A549 (cell line): ENCODE data around the gene TBC1D2B.

Experiments
- CEBPB ChIP-seq, 2 experiments: fragments of >200 bp in 1 of 2; sonication (Bioruptor Twin) in 1 of 2; formaldehyde crosslinking in 1 of 2; IDR thresholded peaks; 2 replicates each; pipeline ENCODE4 v1.6.1; 2012 to 2016
- HEYL ChIP-seq: fragments of 250-450 bp; sonication (Bioruptor Pico); IDR thresholded peaks from 2 replicates; pipeline ENCODE4 v1.8.0; 2021; ENCODE audit warnings: mild to moderate bottlenecking, moderate library complexity
- PBX3 ChIP-seq: IDR thresholded peaks from 2 replicates; pipeline ENCODE4 v1.6.1; 2012
- TF ChIP-seq, protein P1 (sequence below): fragments of >200 bp; sonication (Bioruptor Twin); formaldehyde crosslinking; IDR thresholded peaks from 3 replicates; pipeline ENCODE4 v1.6.1; 2016
- TF ChIP-seq, protein P2 (sequence below): fragments of >200 bp; sonication (Bioruptor Twin); formaldehyde crosslinking; IDR thresholded peaks from 3 replicates; pipeline ENCODE4 v1.5.1; 2016

DNA sequence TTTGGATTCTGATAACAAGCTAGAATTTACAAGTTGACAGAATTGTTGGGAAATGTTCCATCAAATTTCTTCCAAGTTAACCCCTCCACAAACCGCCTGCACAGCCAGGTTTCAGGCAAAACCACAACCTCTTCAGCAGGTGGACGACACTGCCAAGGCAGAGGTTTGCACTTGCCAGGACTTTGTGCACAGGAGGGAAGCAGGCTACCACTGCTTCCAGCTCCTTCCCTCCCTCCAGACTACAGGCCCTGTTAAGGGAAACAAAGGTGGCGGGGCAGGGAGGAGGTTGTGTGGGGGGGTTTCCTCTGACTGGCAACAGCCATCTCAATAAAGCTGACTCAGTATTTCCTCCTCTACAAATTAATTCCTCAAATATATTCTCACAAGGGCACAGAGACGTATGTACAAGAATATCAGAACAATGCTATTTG, 42.2 kb downstream of the TBC1D2B start:
- TF ChIP-seq, protein P1, sequence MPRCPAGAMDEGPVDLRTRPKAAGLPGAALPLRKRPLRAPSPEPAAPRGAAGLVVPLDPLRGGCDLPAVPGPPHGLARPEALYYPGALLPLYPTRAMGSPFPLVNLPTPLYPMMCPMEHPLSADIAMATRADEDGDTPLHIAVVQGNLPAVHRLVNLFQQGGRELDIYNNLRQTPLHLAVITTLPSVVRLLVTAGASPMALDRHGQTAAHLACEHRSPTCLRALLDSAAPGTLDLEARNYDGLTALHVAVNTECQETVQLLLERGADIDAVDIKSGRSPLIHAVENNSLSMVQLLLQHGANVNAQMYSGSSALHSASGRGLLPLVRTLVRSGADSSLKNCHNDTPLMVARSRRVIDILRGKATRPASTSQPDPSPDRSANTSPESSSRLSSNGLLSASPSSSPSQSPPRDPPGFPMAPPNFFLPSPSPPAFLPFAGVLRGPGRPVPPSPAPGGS, result no peak
- TF ChIP-seq, protein P2, sequence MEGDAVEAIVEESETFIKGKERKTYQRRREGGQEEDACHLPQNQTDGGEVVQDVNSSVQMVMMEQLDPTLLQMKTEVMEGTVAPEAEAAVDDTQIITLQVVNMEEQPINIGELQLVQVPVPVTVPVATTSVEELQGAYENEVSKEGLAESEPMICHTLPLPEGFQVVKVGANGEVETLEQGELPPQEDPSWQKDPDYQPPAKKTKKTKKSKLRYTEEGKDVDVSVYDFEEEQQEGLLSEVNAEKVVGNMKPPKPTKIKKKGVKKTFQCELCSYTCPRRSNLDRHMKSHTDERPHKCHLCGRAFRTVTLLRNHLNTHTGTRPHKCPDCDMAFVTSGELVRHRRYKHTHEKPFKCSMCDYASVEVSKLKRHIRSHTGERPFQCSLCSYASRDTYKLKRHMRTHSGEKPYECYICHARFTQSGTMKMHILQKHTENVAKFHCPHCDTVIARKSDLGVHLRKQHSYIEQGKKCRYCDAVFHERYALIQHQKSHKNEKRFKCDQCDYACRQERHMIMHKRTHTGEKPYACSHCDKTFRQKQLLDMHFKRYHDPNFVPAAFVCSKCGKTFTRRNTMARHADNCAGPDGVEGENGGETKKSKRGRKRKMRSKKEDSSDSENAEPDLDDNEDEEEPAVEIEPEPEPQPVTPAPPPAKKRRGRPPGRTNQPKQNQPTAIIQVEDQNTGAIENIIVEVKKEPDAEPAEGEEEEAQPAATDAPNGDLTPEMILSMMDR, result no peak
- TF ChIP-seq PBX3 (no peak), CEBPB (IDR thresholded peaks at IDR 0.05) (no peak), HEYL (CRISPR knock-in tag) (no peak)
